GM23248 (cell line): Measurements from ENCODE around the gene SPOPL.

Experiments used
- EZH2 ChIP-seq: fragments of 200-600 bp; sonication (generic); IDR thresholded peaks from 2 replicates; pipeline ENCODE4 v1.6.1; 2018; ENCODE audit warnings: antibody characterized with exemption, mild to moderate bottlenecking; ENCODE audit not compliant: insufficient read depth, poor library complexity, severe bottlenecking
- EZH2phosphoT487 ChIP-seq: fragments of 200-600 bp; sonication (generic); IDR thresholded peaks from 2 replicates; pipeline ENCODE4 v1.6.1; 2018; ENCODE audit warnings: antibody characterized with exemption, moderate library complexity, mild to moderate bottlenecking, low read depth; ENCODE audit not compliant: insufficient read depth

- TF ChIP-seq EZH2phosphoT487 = no peak
- no peak for TF ChIP-seq EZH2
Observed at GRCh38 chr2:138554123-138554522, 52.6 kb downstream of the SPOPL start.
